Measurements from ENCODE around the gene UBE2G1. TPM values are rescaled to one million over a fixed set of nuclear protein-coding genes. Genes with fewer than 3 reads are reported as not detected.
"Not testable (repeated sequence)": the region's sequence is repeated elsewhere in the genome, so short reads cannot be mapped to it uniquely, and the experiment has no call there.

The UBE2G1 gene
- total RNA-seq, 1 experiment from 2014 or later: 60.8 TPM

- Histone ChIP-seq H3K79me2 (ENCODE audit: low read length) (peaks cover 41% of the 10 kb centered on the region), H3K9ac (ENCODE audit: low read length) (peak overlapping the region; percentile 53), H3K4me3 (ENCODE audit: low read length) (peak overlapping the region; percentile 64), H3K4me2 (ENCODE audit: low read depth, low read length, poor library complexity, severe bottlenecking) (peak overlapping the region; percentile 70), H3K4me1 (ENCODE audit: low read length) (peaks cover 43% of the 10 kb centered on the region), H2AFZ (ENCODE audit: low read length) (peak overlapping the region; percentile 94; the same call in 1 of the 2 replicates)
- peak; percentile 36 for DNase-seq
- H3K9me3 ChIP-seq (ENCODE audit: low read length); H3K9me2 ChIP-seq (replicated peaks; ENCODE audit: insufficient read depth, low read length); H3K27ac ChIP-seq (ENCODE audit: low read length); H3K27me3 ChIP-seq (ENCODE audit: low read length); H3K36me3 ChIP-seq (ENCODE audit: insufficient read depth, low read length); H4K20me1 ChIP-seq (ENCODE audit: insufficient read depth, low read depth, low read length): not testable (repeated sequence)
Measured at GRCh38 chr17:4367177-4367576, 702 bp upstream of the UBE2G1 start.

- Histone ChIP-seq H3K9me3 (ENCODE audit: low read length) (no peaks in the 10 kb centered on the region), H3K36me3 (ENCODE audit: insufficient read depth, low read length) (0 out of 2 replicates have a peak, but pooled peaks cover 7% of the 10 kb centered on the region), H2AFZ (ENCODE audit: low read length) (no peak overlapping the region), H3K9ac (ENCODE audit: low read length) (peak overlapping the region; percentile 99), H3K27ac (ENCODE audit: low read length) (peak overlapping the region; percentile 88), H4K20me1 (ENCODE audit: insufficient read depth, low read depth, low read length) (peaks cover 12% of the 10 kb centered on the region; the same call in 1 of the 2 replicates), H3K4me2 (ENCODE audit: low read depth, low read length, poor library complexity, severe bottlenecking) (peak overlapping the region; percentile 98), H3K79me2 (ENCODE audit: low read length) (peaks cover 55% of the 10 kb centered on the region), H3K9me2 (replicated peaks; ENCODE audit: insufficient read depth, low read length) (no peaks in the 10 kb centered on the region), H3K27me3 (ENCODE audit: low read length) (no peaks in the 10 kb centered on the region), H3K4me3 (ENCODE audit: low read length) (peak overlapping the region; percentile 97), H3K4me1 (ENCODE audit: low read length) (peaks cover 50% of the 10 kb centered on the region)
- DNase-seq: peak; percentile 73
Measured at GRCh38 chr17:4365628-4366326, 698 bp downstream of the UBE2G1 start.

GRCh38 chr17:4365103-4365627, 1.3 kb downstream of the UBE2G1 start:
- Histone ChIP-seq H3K4me1 (ENCODE audit: low read length) (peaks cover 54% of the 10 kb centered on the region), H3K27me3 (ENCODE audit: low read length) (no peaks in the 10 kb centered on the region), H3K36me3 (ENCODE audit: insufficient read depth, low read length) (peaks cover 7% of the 10 kb centered on the region; the same call in 1 of the 2 replicates), H3K9me3 (ENCODE audit: low read length) (no peaks in the 10 kb centered on the region), H3K9ac (ENCODE audit: low read length) (peak overlapping the region; percentile 99), H3K27ac (ENCODE audit: low read length) (peak overlapping the region; percentile 88), H4K20me1 (ENCODE audit: insufficient read depth, low read depth, low read length) (peaks cover 12% of the 10 kb centered on the region; the same call in 1 of the 2 replicates), H3K9me2 (replicated peaks; ENCODE audit: insufficient read depth, low read length) (no peaks in the 10 kb centered on the region), H2AFZ (ENCODE audit: low read length) (no peak overlapping the region), H3K79me2 (ENCODE audit: low read length) (peaks cover 62% of the 10 kb centered on the region), H3K4me3 (ENCODE audit: low read length) (peak overlapping the region; percentile 97), H3K4me2 (ENCODE audit: low read depth, low read length, poor library complexity, severe bottlenecking) (peak overlapping the region; percentile 98)
- DNase-seq: peak; percentile 97

- Histone ChIP-seq H3K9ac (ENCODE audit: low read length) (peak overlapping the region; percentile 99), H3K27ac (ENCODE audit: low read length) (peak overlapping the region; percentile 88), H3K36me3 (ENCODE audit: insufficient read depth, low read length) (peaks cover 7% of the 10 kb centered on the region; the same call in 1 of the 2 replicates), H3K9me3 (ENCODE audit: low read length) (no peaks in the 10 kb centered on the region), H3K4me2 (ENCODE audit: low read depth, low read length, poor library complexity, severe bottlenecking) (peak overlapping the region; percentile 98), H3K27me3 (ENCODE audit: low read length) (no peaks in the 10 kb centered on the region), H3K9me2 (replicated peaks; ENCODE audit: insufficient read depth, low read length) (no peaks in the 10 kb centered on the region), H3K4me3 (ENCODE audit: low read length) (peak overlapping the region; percentile 97), H3K79me2 (ENCODE audit: low read length) (peaks cover 67% of the 10 kb centered on the region), H4K20me1 (ENCODE audit: insufficient read depth, low read depth, low read length) (peaks cover 12% of the 10 kb centered on the region; the same call in 1 of the 2 replicates), H2AFZ (ENCODE audit: low read length) (no peak overlapping the region), H3K4me1 (ENCODE audit: low read length) (peaks cover 55% of the 10 kb centered on the region)
- no peak for DNase-seq
Measured at GRCh38 chr17:4364622-4365041, 1.8 kb downstream of the UBE2G1 start.

GRCh38 chr17:4362141-4362540, 4.3 kb downstream of the UBE2G1 start:
- Histone ChIP-seq H3K9me2 (replicated peaks; ENCODE audit: insufficient read depth, low read length) (no peaks in the 10 kb centered on the region), H3K9ac (ENCODE audit: low read length) (peak overlapping the region; percentile 21; the same call in 1 of the 2 replicates), H3K9me3 (ENCODE audit: low read length) (no peaks in the 10 kb centered on the region), H3K27me3 (ENCODE audit: low read length) (no peaks in the 10 kb centered on the region), H3K4me3 (ENCODE audit: low read length) (no peak overlapping the region; the same call in 1 of the 2 replicates), H3K4me2 (ENCODE audit: low read depth, low read length, poor library complexity, severe bottlenecking) (peak overlapping the region; percentile 40), H3K4me1 (ENCODE audit: low read length) (peaks cover 66% of the 10 kb centered on the region), H3K36me3 (ENCODE audit: insufficient read depth, low read length) (peaks cover 13% of the 10 kb centered on the region; the same call in 1 of the 2 replicates), H3K79me2 (ENCODE audit: low read length) (peaks cover 92% of the 10 kb centered on the region), H3K27ac (ENCODE audit: low read length) (peak overlapping the region; percentile 22; the same call in 1 of the 2 replicates), H4K20me1 (ENCODE audit: insufficient read depth, low read depth, low read length) (peaks cover 12% of the 10 kb centered on the region; the same call in 1 of the 2 replicates), H2AFZ (ENCODE audit: low read length) (no peak overlapping the region)
- DNase-seq: peak; percentile 64

- peak; percentile 39 for DNase-seq
- H3K9me3 ChIP-seq (ENCODE audit: low read length): no peaks in the 10 kb centered on the region
- peaks cover 71% of the 10 kb centered on the region for H3K4me1 ChIP-seq (ENCODE audit: low read length)
- no peak overlapping the region for H3K4me3 ChIP-seq (ENCODE audit: low read length)
- H3K79me2 ChIP-seq (ENCODE audit: low read length): peaks cover 99% of the 10 kb centered on the region
- H3K4me2 ChIP-seq (ENCODE audit: low read depth, low read length, poor library complexity, severe bottlenecking): peak overlapping the region; percentile 5
- no peak overlapping the region for H2AFZ ChIP-seq (ENCODE audit: low read length)
- no peak overlapping the region for H3K9ac ChIP-seq (ENCODE audit: low read length)
- H3K36me3 ChIP-seq (ENCODE audit: insufficient read depth, low read length): peaks cover 13% of the 10 kb centered on the region; the same call in 1 of the 2 replicates
- H4K20me1 ChIP-seq (ENCODE audit: insufficient read depth, low read depth, low read length): peaks cover 9% of the 10 kb centered on the region; the same call in 1 of the 2 replicates
- H3K27ac ChIP-seq (ENCODE audit: low read length): peak overlapping the region; percentile 15; the same call in 1 of the 2 replicates
- no peaks in the 10 kb centered on the region for H3K9me2 ChIP-seq (replicated peaks; ENCODE audit: insufficient read depth, low read length)
- no peaks in the 10 kb centered on the region for H3K27me3 ChIP-seq (ENCODE audit: low read length)
Measured at GRCh38 chr17:4358154-4358553, 8.3 kb downstream of the UBE2G1 start.

- Histone ChIP-seq H3K79me2 (ENCODE audit: low read length) (peaks cover 99% of the 10 kb centered on the region), H4K20me1 (ENCODE audit: insufficient read depth, low read depth, low read length) (peaks cover 4% of the 10 kb centered on the region; the same call in 1 of the 2 replicates), H3K4me3 (ENCODE audit: low read length) (no peak overlapping the region), H2AFZ (ENCODE audit: low read length) (no peak overlapping the region), H3K9me2 (replicated peaks; ENCODE audit: insufficient read depth, low read length) (no peaks in the 10 kb centered on the region), H3K9me3 (ENCODE audit: low read length) (no peaks in the 10 kb centered on the region), H3K27me3 (ENCODE audit: low read length) (no peaks in the 10 kb centered on the region), H3K9ac (ENCODE audit: low read length) (no peak overlapping the region), H3K27ac (ENCODE audit: low read length) (no peak overlapping the region), H3K4me2 (ENCODE audit: low read depth, low read length, poor library complexity, severe bottlenecking) (peak overlapping the region; percentile 5), H3K4me1 (ENCODE audit: low read length) (peaks cover 70% of the 10 kb centered on the region), H3K36me3 (ENCODE audit: insufficient read depth, low read length) (peaks cover 13% of the 10 kb centered on the region; the same call in 1 of the 2 replicates)
- peak; percentile 28 for DNase-seq
Measured at GRCh38 chr17:4357671-4358070, 8.8 kb downstream of the UBE2G1 start.

GRCh38 chr17:4357030-4357628, 9.3 kb downstream of the UBE2G1 start:
- H3K79me2 ChIP-seq (ENCODE audit: low read length): peaks cover 99% of the 10 kb centered on the region
- peak; percentile 41 for DNase-seq
- no peak overlapping the region for H3K9ac ChIP-seq (ENCODE audit: low read length)
- no peak overlapping the region for H2AFZ ChIP-seq (ENCODE audit: low read length)
- H3K9me2 ChIP-seq (replicated peaks; ENCODE audit: insufficient read depth, low read length): no peaks in the 10 kb centered on the region
- H3K36me3 ChIP-seq (ENCODE audit: insufficient read depth, low read length): peaks cover 8% of the 10 kb centered on the region; the same call in 1 of the 2 replicates
- no peak overlapping the region for H3K4me2 ChIP-seq (ENCODE audit: low read depth, low read length, poor library complexity, severe bottlenecking)
- H3K4me3 ChIP-seq (ENCODE audit: low read length): no peak overlapping the region
- peaks cover 4% of the 10 kb centered on the region; the same call in 1 of the 2 replicates for H4K20me1 ChIP-seq (ENCODE audit: insufficient read depth, low read depth, low read length)
- H3K9me3 ChIP-seq (ENCODE audit: low read length): no peaks in the 10 kb centered on the region
- H3K27me3 ChIP-seq (ENCODE audit: low read length): no peaks in the 10 kb centered on the region
- H3K4me1 ChIP-seq (ENCODE audit: low read length): peaks cover 70% of the 10 kb centered on the region
- H3K27ac ChIP-seq (ENCODE audit: low read length): peak overlapping the region; percentile 61; the same call in 1 of the 2 replicates
